ENCODE measurements around the gene IGF2BP3.

DNA sequence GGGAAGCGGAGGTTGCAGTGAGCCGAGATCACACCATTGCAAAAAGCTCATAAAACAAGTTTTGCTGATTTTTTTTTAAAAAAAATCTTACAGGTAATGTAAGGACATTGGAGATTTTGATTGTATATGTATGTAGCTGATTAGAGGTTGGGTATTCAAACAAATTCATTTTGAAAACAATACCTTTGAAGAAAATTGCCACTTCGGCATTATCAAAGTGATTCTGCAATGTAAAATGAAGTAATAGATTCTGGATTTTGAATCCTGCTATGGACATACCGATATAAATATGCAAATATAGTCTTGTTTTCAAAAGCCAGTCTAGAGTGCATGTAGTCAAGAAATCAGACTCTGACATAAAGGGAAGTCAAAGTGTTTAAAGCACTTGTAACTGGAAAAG, 12.4 kb upstream of the IGF2BP3 start:
- no peak for TF ChIP-seq EZH2 (IDR thresholded peaks at IDR 0.05; ENCODE audit: low read length, missing control alignments)
- TF ChIP-seq, protein P1, sequence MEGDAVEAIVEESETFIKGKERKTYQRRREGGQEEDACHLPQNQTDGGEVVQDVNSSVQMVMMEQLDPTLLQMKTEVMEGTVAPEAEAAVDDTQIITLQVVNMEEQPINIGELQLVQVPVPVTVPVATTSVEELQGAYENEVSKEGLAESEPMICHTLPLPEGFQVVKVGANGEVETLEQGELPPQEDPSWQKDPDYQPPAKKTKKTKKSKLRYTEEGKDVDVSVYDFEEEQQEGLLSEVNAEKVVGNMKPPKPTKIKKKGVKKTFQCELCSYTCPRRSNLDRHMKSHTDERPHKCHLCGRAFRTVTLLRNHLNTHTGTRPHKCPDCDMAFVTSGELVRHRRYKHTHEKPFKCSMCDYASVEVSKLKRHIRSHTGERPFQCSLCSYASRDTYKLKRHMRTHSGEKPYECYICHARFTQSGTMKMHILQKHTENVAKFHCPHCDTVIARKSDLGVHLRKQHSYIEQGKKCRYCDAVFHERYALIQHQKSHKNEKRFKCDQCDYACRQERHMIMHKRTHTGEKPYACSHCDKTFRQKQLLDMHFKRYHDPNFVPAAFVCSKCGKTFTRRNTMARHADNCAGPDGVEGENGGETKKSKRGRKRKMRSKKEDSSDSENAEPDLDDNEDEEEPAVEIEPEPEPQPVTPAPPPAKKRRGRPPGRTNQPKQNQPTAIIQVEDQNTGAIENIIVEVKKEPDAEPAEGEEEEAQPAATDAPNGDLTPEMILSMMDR (conservative IDR thresholded peaks at IDR 0.05 in 1 of 2, IDR thresholded peaks at IDR 0.05 in 1 of 2; ENCODE audit: low read depth in 1 of 2, low read length in 2 of 2), result no peak
